Endothelial cell (in vitro differentiated cells): ENCODE results near the gene PLA2G2D. TPM values are rescaled to one million over a fixed set of nuclear protein-coding genes. Genes with fewer than 3 reads are reported as not detected.

ENCODE experiments used
- DNase-seq: peaks from one replicate; pipeline ENCODE4 v3.0.0; 2021; ENCODE audit warnings: low spot score
- H3K27ac Mint-ChIP-seq: one replicate; pipeline ENCODE4 v1.8.0; 2021; ENCODE audit warnings: mixed read lengths, inconsistent platforms; ENCODE audit not compliant: unreplicated experiment
- H3K27me3 Mint-ChIP-seq: one replicate; pipeline ENCODE4 v1.8.0; 2021; ENCODE audit warnings: mild to moderate bottlenecking, moderate library complexity, mixed read lengths, inconsistent platforms; ENCODE audit not compliant: unreplicated experiment
- H3K36me3 Mint-ChIP-seq: one replicate; pipeline ENCODE4 v1.8.0; 2021; ENCODE audit warnings: mild to moderate bottlenecking, low read depth, mixed read lengths, inconsistent platforms; ENCODE audit not compliant: unreplicated experiment
- H3K4me1 Mint-ChIP-seq: one replicate; pipeline ENCODE4 v1.8.0; 2021; ENCODE audit warnings: mild to moderate bottlenecking, mixed read lengths, inconsistent platforms; ENCODE audit not compliant: unreplicated experiment
- H3K4me3 Mint-ChIP-seq: one replicate; pipeline ENCODE4 v1.8.0; 2021; ENCODE audit warnings: mild to moderate bottlenecking, mixed read lengths, inconsistent platforms; ENCODE audit not compliant: unreplicated experiment
- H3K9me3 Mint-ChIP-seq: one replicate; pipeline ENCODE4 v1.8.0; 2021; ENCODE audit warnings: mixed read lengths, inconsistent platforms; ENCODE audit not compliant: unreplicated experiment
- total RNA-seq: library from RNA; stranded (reverse); fragmentation: NEBNext Ultra II Directional; extraction: Animal tissue kit (Norgen Biotek cat#: 25700); gene quantifications from one replicate; pipeline ENCODE4 v1.2.1, GENCODE V29; 2021; ENCODE audit not compliant: unreplicated experiment
- TF ChIP-seq, protein P1 (sequence below): fragments of 200-600 bp; sonication (generic); IDR thresholded peaks from one replicate; pipeline ENCODE4 v1.5.0; 2021; ENCODE audit warnings: antibody characterized with exemption; ENCODE audit not compliant: unreplicated experiment

PLA2G2D gene
- total RNA-seq, 1 donor from 2014 or later = not detected

DNA sequence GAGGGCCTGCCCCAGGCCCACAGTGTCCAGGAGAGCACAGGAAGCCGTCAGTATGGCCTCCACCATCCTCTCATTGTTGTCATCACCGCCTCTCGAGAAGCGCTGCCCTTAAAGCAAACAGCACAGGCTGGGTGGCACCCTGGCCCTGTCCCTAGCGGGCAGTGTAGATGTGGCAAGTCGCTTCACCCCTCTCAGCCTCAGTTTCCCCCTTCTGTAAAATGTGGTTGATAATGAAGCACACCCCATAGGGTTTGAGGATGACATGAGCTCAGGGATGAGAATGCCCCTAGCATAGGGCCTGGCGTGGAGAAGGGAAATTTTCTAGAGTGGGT, 33.2 kb upstream of the PLA2G2D start:
- H3K4me3 Mint-ChIP-seq = no peak overlapping the region
- H3K27me3 Mint-ChIP-seq = peaks cover 2% of the 10 kb centered on the region
- peak overlapping the region; percentile 42 for H3K27ac Mint-ChIP-seq
- DNase-seq = no peak
- peaks cover 8% of the 10 kb centered on the region for H3K4me1 Mint-ChIP-seq
- no peaks in the 10 kb centered on the region for H3K36me3 Mint-ChIP-seq
- TF ChIP-seq, protein P1, sequence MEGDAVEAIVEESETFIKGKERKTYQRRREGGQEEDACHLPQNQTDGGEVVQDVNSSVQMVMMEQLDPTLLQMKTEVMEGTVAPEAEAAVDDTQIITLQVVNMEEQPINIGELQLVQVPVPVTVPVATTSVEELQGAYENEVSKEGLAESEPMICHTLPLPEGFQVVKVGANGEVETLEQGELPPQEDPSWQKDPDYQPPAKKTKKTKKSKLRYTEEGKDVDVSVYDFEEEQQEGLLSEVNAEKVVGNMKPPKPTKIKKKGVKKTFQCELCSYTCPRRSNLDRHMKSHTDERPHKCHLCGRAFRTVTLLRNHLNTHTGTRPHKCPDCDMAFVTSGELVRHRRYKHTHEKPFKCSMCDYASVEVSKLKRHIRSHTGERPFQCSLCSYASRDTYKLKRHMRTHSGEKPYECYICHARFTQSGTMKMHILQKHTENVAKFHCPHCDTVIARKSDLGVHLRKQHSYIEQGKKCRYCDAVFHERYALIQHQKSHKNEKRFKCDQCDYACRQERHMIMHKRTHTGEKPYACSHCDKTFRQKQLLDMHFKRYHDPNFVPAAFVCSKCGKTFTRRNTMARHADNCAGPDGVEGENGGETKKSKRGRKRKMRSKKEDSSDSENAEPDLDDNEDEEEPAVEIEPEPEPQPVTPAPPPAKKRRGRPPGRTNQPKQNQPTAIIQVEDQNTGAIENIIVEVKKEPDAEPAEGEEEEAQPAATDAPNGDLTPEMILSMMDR = no peak
- H3K9me3 Mint-ChIP-seq = no peaks in the 10 kb centered on the region

- Mint-ChIP-seq H3K9me3 (no peaks in the 10 kb centered on the region), H3K4me1 (peaks cover 8% of the 10 kb centered on the region), H3K27ac (no peak overlapping the region), H3K36me3 (no peaks in the 10 kb centered on the region), H3K4me3 (no peak overlapping the region), H3K27me3 (peaks cover 2% of the 10 kb centered on the region)
- peak; percentile 81 for DNase-seq
- TF ChIP-seq, protein P1 = peak; percentile 90
Measured at GRCh38 chr1:20151906-20152598, 32.7 kb upstream of the PLA2G2D start.

DNA sequence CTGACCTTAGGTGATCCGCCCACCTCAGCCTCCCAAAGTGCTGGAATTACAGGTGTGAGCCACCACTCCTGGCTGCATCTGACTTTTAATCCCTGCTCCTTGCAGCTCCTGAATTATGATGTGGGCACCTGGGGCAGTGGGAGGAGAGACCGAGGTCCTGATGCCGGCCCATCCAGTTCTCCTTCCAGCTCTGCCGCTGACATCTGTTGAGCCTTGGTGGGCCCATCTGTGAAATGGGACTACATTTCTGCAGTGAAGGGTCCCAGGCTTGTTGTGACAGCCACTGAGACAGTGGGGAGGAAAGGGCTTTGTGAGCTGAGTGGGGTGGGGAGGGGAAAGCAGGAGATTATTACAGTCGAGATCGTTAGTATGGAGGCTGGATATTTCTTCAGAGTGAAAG, 31.6 kb upstream of the PLA2G2D start:
- no peak for DNase-seq
- TF ChIP-seq, protein P1 = no peak
- Mint-ChIP-seq H3K4me3 (no peak overlapping the region), H3K27me3 (peaks cover 2% of the 10 kb centered on the region), H3K36me3 (no peaks in the 10 kb centered on the region), H3K9me3 (no peaks in the 10 kb centered on the region), H3K4me1 (peaks cover 6% of the 10 kb centered on the region), H3K27ac (no peak overlapping the region)

- H3K4me1 Mint-ChIP-seq = peaks cover 4% of the 10 kb centered on the region
- no peaks in the 10 kb centered on the region for H3K36me3 Mint-ChIP-seq
- H3K27ac Mint-ChIP-seq = no peak overlapping the region
- no peak for DNase-seq
- TF ChIP-seq, protein P1 = no peak
- no peaks in the 10 kb centered on the region for H3K9me3 Mint-ChIP-seq
- no peak overlapping the region for H3K4me3 Mint-ChIP-seq
- H3K27me3 Mint-ChIP-seq = peaks cover 2% of the 10 kb centered on the region
Measured at GRCh38 chr1:20150326-20150705, 31.0 kb upstream of the PLA2G2D start.

DNA sequence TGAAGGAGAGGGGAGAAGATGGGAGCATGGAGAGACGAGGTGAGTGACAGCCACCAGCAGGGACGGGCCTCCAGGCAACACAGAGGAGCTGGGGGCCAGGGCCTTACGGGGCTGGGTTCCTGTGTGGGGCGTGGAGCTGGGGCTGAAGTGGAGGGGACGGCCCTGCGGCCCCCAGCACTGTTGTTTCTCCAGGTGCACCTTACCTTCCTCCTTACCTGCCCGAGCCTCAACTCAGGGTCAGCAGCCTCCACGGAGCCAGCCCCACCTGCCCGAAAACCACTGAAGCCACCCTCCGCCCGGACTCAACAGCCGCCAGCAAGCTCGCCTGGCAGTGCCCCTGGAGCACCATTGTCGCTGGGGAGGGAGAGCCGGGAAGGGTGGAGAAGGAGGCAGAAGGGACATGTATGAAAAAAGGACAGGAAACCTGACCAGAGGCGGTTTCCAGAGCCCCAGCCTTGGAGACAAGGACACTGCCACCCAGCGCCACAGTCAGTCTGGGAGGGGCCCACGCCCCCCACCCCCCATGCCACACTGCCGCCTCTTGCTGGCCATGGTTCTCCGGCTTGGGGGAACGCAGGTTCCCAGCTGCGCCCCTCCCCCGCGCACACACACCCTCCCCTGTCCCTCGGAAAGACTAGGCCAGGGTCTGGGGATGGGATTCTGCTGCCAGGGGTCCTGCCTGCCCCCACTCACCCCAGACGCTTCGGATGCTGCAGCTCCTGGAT, 30.4 kb upstream of the PLA2G2D start:
- H3K27me3 Mint-ChIP-seq = peaks cover 2% of the 10 kb centered on the region
- H3K36me3 Mint-ChIP-seq = no peaks in the 10 kb centered on the region
- H3K9me3 Mint-ChIP-seq = no peaks in the 10 kb centered on the region
- no peak for DNase-seq
- TF ChIP-seq, protein P1 = no peak
- no peak overlapping the region for H3K27ac Mint-ChIP-seq
- no peak overlapping the region for H3K4me3 Mint-ChIP-seq
- peaks cover 4% of the 10 kb centered on the region for H3K4me1 Mint-ChIP-seq
